Measurements from ENCODE around the gene GRIK4. TPM values are rescaled to one million over a fixed set of nuclear protein-coding genes. Genes with fewer than 3 reads are reported as not detected.
"Not testable (repeated sequence)": the region's sequence is repeated elsewhere in the genome, so short reads cannot be mapped to it uniquely, and the experiment has no call there.

GRIK4 gene
- total RNA-seq, 1 experiment from 2014 or later = not detected

DNA sequence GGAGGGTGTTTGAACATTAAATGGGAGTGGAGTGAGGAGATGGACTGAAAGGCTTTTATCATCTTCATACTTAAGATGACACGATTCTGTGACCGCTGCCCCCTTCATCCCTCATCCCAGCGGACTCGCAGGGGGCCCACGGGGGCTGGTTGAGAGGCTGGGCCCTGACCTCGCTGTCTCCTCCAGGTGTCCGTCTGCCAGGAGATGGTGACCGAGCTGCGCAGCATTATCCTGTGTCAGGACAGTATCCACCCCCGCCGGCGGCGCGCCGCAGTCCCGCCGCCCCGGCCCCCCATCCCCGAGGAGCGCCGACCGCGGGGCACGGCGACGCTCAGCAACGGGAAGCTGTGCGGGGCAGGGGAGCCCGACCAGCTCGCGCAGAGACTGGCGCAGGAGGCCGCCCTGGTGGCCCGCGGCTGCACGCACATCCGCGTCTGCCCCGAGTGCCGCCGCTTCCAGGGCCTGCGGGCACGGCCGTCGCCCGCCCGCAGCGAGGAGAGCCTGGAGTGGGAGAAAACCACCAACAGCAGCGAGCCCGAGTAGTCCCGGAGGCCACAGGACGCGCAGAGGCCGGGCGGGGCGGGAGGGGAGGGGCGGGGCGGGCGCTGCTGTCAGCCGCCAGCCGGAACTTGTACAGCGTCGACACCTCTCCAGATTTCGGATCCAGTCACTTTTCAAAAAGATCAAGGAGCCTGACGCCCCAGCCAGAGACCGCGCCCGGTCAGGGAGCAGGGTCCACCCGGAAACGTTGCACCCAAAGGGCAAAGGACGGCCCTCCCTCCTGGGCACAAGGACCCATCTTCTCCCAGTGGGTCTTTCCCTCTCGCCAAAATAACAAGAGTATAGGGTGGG, 474.4 kb downstream of the GRIK4 start:
- DNase-seq (ENCODE audit: low spot score) = peak; percentile 37

- no peak for DNase-seq (ENCODE audit: low spot score)
These were observed 477.1 kb downstream of the GRIK4 start for GRCh38 chr11:120988603-120989002.

DNA sequence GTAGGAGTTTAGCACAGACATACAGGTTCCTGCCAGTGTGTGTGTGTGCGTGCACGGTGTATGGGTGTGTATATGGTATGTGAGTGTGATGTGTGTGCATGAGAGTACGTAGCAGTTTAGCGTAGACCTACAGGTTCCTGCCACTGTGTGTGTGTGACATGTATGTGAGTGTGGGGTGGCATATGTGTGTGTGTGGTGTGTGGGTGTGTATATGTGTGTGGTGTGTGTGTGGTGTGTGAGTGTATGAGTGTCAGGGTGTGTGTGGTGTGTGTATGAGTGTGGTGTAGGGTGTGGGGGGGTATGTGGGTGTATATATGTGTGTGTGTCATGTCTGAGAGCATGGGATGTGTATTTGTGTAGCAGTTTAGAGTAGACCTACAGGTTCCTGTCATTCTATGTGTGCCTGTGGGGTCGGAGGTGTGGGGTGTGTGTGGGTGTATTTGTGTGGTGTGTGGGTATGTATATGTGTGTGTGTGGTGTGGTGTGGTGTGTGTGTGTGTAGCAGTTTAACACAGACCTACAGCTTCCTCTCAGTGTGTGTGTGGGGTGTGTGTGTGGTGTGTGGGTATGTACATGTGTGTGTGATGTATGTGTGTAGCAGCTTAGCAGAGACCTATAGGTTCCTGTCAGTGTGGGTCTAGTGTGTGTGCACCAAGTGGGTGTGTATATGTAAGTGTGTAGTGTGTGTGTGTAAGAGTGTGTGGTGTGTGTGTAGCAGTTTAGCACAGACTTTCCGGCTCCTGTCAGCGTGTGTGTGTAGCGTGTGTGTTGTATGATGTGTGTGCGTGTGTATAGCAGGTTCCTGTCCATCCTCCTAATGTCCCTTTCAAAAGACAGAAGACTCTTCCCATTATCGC, 480.5 kb downstream of the GRIK4 start:
- DNase-seq (ENCODE audit: low spot score) = no peak

DNA sequence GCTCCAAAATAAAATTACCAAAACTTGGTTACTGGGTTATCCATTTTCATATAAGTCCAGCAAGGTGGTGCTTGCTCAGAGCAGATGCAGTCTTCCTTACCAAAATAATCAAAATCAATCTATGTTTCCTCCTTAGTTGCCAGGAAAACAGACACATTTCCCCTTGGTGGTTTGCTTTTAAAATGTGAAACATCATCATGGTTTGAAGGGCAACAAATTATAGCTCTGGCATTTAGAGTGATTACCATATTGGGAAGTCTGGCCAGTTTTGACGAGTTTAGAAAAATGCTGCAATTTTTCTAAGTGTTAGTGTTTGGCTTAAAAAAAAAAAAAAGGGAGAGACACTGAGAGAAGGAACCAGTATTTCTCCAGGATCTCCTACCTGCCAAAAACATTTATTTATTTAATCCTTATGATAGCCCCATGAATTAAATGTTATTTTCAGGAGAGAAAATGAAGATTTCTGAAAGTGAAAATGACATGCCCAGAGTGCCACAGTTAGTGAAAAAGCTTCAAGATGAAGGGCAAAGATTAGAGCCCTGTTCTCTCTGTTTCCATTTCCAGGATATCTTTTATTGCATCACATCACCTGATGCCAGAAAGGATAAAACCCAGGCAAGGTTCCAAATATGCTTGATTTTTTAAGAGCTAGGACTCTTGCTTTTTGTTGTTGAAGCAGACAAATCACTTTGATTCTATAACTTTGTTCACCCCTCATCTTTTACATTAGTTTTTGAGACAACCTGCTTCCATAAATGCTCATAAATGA, 482.7 kb downstream of the GRIK4 start:
- no peak for DNase-seq (ENCODE audit: low spot score)

GRCh38 chr11:120995184-120995583, 483.6 kb downstream of the GRIK4 start:
- DNase-seq (ENCODE audit: low spot score) = no peak

- no peak for DNase-seq (ENCODE audit: low spot score)
These were observed 485.4 kb downstream of the GRIK4 start for GRCh38 chr11:120996973-120997372.

DNA sequence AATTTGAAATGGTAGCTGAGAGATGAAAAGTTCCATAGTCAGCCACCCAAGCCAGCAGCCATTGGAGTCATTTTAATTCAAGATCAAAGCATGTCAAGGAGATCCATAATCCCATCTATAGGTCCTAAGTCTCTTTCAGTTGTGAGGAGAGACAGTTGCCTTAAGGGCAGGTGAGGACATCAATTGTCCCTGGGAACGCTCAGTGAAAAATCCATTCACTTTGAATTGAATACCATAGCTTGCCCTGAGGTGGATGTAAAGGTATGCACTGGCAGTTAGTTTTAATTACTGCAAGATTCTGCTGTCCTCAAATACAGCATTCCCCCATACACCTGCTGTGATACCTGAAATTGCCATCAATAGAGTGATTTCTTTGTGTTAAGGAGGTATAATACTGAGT, 487.0 kb downstream of the GRIK4 start:
- no peak for DNase-seq (ENCODE audit: low spot score)

DNA sequence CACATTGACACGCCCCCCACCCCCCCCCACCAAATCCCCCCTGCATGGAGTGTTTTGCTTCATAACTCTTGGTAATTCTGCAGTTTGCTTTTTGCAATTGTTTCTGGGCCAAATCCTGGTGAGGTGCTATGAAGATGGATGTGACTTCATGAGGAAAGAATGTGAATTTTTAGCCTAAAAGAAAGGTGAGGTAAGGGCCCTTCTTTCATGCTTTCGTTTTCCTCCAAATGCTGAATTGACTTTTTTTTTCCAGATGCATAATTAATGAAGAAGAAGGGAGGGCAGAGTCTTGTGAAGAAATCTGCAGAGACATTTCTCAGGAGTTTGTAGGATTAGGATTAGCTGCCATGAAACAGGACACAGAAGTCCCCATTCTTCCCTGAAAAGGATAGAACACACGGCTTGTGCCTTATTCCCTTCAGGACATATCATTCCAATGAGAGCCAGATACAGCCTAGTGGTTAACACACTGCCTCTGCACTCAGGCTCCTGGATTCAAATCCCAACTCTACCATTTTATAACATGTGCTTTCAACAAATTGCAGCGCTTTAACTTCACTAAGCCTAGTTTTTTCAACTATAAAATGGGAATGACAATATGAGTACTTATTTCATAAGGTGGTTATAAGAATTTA, 492.8 kb downstream of the GRIK4 start:
- no peak for DNase-seq (ENCODE audit: low spot score)

GRCh38 chr11:121006922-121007321, 495.4 kb downstream of the GRIK4 start:
- DNase-seq (ENCODE audit: low spot score) = no peak

GRCh38 chr11:121008551-121008950, 497.0 kb downstream of the GRIK4 start:
- no peak for DNase-seq (ENCODE audit: low spot score)

GRCh38 chr11:121012091-121012490, 500.5 kb downstream of the GRIK4 start:
- no peak for DNase-seq (ENCODE audit: low spot score)

- no peak for DNase-seq (ENCODE audit: low spot score)
These were observed 507.2 kb downstream of the GRIK4 start for GRCh38 chr11:121018746-121019145.

GRCh38 chr11:121021718-121022117, 510.2 kb downstream of the GRIK4 start:
- not testable (repeated sequence) for DNase-seq (ENCODE audit: low spot score)

DNA sequence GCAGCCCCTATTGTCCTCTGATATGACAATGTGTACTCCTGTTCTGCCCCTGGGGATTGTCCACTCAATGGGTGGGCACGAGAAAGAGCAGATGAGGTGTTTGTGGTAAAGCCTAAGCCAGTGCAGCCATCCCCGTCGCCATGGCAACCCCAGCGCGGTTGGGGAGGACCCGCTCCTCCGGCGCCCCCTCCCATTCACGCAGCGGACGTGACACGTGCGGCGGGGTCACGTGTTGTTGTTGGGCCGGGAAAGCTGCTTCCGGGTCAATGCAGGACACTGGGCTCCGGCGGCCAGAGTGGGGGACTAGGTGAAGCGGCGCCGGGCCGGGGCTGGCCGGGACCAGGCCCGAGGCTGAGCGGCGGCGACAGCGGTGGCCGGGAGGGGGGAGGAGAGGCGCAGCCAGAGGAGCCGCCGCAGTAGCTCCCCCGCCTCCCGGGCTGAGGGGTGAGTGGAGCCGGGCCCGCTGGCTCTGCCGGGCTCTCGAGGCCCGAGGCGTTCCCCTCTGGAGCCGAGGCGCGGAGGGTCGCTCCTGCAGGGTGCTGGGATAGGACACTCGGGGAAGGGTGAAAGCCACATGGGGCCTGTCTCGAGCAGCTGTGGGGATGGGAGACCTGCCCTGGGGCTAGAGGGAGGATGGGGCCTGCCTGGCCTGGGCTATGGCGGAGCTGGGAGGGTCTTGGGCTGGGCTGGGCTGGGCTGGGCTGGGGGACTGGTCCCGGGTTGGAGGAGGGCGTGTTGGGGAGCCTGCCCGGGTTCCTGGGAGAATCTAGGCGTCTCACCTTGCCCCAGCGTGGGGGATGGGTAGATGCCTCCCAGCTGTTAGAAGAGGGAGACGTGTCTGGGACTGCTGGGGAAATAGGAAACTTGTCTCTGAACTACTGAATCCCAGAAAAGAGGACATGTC, 512.6 kb downstream of the GRIK4 start, which contains the start of gene TBCEL:
TBCEL (plus strand) TSS at position 255 of the 904 bp plus-strand sequence. CDS start 21,589 bp downstream, outside the sequence.
- peak; percentile 69 for DNase-seq (ENCODE audit: low spot score)

DNA sequence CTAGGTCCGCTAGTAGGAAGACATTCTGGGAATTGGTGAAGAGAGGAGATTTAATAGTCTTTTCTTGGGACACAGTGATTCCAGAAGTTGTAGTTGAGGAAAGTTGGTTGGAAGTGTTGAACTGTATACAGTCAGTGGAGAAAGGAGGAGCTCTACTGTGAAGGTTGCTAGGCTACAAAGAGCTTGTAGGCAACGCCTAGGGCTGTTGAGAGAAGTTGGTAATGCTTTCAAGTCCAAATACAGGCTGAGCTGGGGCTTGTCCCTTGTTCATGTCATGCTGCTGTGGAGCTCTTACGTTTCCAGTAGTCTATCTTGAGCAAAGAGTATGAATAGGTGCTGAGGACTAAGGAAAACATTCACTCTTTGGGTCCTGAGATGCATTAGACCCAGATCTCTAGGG, 513.4 kb downstream of the GRIK4 start:
- DNase-seq (ENCODE audit: low spot score) = peak; percentile 18

DNA sequence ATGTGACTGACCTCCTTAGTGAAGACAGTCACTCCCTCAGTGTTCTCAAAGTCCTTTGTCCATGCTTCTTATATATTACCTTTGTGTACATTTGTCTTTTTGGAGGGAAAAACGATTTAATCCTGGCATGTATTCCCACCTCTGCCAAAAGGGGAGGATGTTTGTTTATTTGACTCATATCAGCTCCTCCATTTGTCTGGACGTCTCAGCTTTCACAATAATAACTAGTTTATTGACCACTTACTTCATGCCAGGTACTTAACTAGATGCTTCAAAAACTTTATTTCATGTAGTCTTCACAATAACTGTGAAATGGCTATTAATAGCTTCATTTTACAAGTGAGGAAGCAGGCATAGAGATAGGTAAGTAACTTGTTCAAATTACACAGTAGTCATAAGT, 517.6 kb downstream of the GRIK4 start:
- no peak for DNase-seq (ENCODE audit: low spot score)

GRCh38 chr11:121029813-121030445, 518.4 kb downstream of the GRIK4 start:
- no peak for DNase-seq (ENCODE audit: low spot score)

GRCh38 chr11:121031167-121031566, 519.6 kb downstream of the GRIK4 start:
- no peak for DNase-seq (ENCODE audit: low spot score)

GRCh38 chr11:121031648-121032047, 520.1 kb downstream of the GRIK4 start:
- DNase-seq (ENCODE audit: low spot score) = not testable (repeated sequence)

DNA sequence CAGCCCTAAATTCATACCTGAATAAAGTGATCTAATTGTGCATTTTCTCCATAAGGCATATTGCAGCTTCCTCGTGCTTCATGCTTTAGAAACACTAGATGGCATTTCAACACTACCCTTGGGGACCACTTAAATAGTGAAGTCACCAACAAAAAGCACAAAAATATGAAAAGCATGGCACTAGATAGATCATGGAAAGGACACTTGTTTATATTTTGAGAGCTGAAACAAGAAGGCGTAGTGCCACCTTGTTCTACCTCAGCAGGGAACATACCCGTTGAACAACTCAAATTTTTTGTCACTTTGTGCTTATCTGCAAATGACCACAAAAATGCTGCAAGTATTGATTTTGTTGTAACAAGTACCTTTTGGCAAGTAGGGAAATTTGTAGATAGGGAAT, 521.0 kb downstream of the GRIK4 start:
- DNase-seq (ENCODE audit: low spot score) = peak; percentile 49
